Thyroid gland (tissue), 4 donors: ENCODE measurements around the gene CCDC154. TPM values are rescaled to one million over a fixed set of nuclear protein-coding genes. Genes with fewer than 3 reads are reported as not detected.

Experiments
- DNase-seq, 2 donors: peaks; one replicate each; pipeline ENCODE4 v3.0.0-alpha.2; 2019
- H3K27ac ChIP-seq, 3 donors: fragments of 200-600 bp; sonication (generic); 1 replicate in 2 of 3; 2 replicates in 1 of 3; pipeline ENCODE4 v1.5.1; 2016 to 2019; ENCODE audit warnings: mild to moderate bottlenecking in 1 of 3, moderate library complexity in 1 of 3
- H3K27me3 ChIP-seq: fragments of 200-600 bp; sonication (generic); one replicate; pipeline ENCODE4 v1.5.1; 2019
- H3K36me3 ChIP-seq, 2 donors: fragments of 200-600 bp; sonication (generic); one replicate each; pipeline ENCODE4 v1.5.1; 2016 to 2019
- H3K4me1 ChIP-seq, 2 donors: fragments of 200-600 bp; sonication (generic); one replicate each; pipeline ENCODE4 v1.5.1; 2017 to 2019
- H3K4me3 ChIP-seq, 3 donors: fragments of 200-600 bp; sonication (generic); replicated peaks in 1 of 3; 1 replicate in 2 of 3; 2 replicates in 1 of 3; pipeline ENCODE4 v1.5.1; 2016; ENCODE audit warnings: mild to moderate bottlenecking in 1 of 3
- H3K9me3 ChIP-seq: fragments of 200-600 bp; sonication (generic); one replicate; pipeline ENCODE4 v1.5.1; 2017
- POLR2A ChIP-seq, 2 donors: fragments of 450-650 bp; IDR thresholded peaks; one replicate each; pipeline ENCODE4 v1.6.1; 2017; ENCODE audit warnings: antibody characterized with exemption in 2 of 2, mild to moderate bottlenecking in 2 of 2, moderate library complexity in 1 of 2
- WGBS, 2 donors: methylation state at CpG; one replicate each; pipeline ENCODE4 v1.1.5; 2017; 5-methylcytosine and 5-hydroxymethylcytosine counted together
- intact Hi-C: fragments of 100-400 bp; cut with DNase I; formaldehyde crosslinking; loops from one replicate; pipeline ENCODE4 v1.15.1; 2023
- total RNA-seq, 4 donors: library from RNA; depleted of rRNA; stranded (reverse); fragments of >200 nt; gene quantifications; one replicate each; pipeline ENCODE4 v1.2.3, GENCODE V29; 2016
- TF ChIP-seq, protein P1 (sequence below), 6 experiments: fragments of 200-600 bp in 3 of 6; fragments of 450-650 bp in 3 of 6; sonication (generic) in 3 of 6; IDR thresholded peaks; one replicate each; pipeline ENCODE4 v1.5.1; 2016 to 2019; ENCODE audit warnings: antibody characterized with exemption in 6 of 6, mild to moderate bottlenecking in 2 of 6, inconsistent platforms in 1 of 6, moderate library complexity in 1 of 6

Gene CCDC154
- total RNA-seq, 4 donors from 2014 or later, result 0.27 to 1.6 (median 0.99) TPM

DNA sequence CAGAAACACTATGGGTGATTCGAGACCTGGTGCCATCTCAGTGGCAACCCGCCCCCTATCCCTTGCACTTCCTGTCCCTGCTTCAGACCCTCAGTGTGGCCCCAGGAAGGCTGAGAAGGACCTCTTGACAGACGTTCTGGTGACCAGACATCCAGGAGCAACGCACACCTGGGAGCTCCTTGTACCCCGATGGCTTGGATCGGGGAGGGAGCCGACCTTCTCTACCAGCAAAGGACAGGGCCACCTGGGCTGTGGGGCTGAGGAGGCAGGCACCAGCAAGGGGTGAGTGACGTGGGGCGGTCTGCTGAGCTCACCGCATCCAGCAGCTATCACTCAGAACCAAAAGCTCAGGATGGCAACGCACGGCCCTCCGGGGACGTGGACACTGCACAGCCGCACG lies 57.0 kb downstream of the CCDC154 start:
- TF ChIP-seq POLR2A (IDR thresholded peaks at IDR 0.05), result no peak
- TF ChIP-seq, protein P1, sequence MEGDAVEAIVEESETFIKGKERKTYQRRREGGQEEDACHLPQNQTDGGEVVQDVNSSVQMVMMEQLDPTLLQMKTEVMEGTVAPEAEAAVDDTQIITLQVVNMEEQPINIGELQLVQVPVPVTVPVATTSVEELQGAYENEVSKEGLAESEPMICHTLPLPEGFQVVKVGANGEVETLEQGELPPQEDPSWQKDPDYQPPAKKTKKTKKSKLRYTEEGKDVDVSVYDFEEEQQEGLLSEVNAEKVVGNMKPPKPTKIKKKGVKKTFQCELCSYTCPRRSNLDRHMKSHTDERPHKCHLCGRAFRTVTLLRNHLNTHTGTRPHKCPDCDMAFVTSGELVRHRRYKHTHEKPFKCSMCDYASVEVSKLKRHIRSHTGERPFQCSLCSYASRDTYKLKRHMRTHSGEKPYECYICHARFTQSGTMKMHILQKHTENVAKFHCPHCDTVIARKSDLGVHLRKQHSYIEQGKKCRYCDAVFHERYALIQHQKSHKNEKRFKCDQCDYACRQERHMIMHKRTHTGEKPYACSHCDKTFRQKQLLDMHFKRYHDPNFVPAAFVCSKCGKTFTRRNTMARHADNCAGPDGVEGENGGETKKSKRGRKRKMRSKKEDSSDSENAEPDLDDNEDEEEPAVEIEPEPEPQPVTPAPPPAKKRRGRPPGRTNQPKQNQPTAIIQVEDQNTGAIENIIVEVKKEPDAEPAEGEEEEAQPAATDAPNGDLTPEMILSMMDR (IDR thresholded peaks at IDR 0.05), result no peak
- H3K27me3 ChIP-seq, result no peaks in the 10 kb centered on the region
- H3K4me1 ChIP-seq, result no peaks in the 10 kb centered on the region
- no peak overlapping the region for H3K27ac ChIP-seq
- no peak for DNase-seq
- H3K4me3 ChIP-seq, result no peak overlapping the region
- peaks cover 28 to 32% of the 10 kb centered on the region in 2 donors for H3K36me3 ChIP-seq
- WGBS, 2 donors, result 91 to 95% methylated on average over 10 to 11 of the region's 16 CpGs
- no peaks in the 10 kb centered on the region for H3K9me3 ChIP-seq
- intact Hi-C loops, result no loop called here

DNA sequence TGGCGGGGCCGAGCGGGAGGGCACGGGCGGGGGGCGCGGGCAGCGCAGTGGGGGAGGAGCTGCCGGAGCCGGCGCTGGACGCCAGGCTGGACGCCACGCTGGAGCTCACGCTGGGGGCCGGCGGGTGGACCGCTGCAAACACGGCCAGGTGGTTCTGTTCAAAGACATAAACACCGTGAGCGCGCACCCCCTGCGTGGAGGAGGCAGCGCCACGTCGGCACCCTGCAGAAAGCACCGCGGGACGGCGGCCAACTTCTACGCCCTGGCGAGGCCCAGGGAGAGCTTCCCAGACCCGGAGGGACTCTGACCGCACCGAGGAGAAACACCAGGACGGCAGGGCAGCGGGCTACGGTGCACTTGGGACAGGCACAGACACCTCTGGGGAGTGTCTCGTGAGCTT lies 59.1 kb downstream of the CCDC154 start:
- H3K36me3 ChIP-seq, result peaks cover 30 to 31% of the 10 kb centered on the region in 2 donors
- no peak overlapping the region for H3K4me3 ChIP-seq
- TF ChIP-seq, protein P1 (IDR thresholded peaks at IDR 0.05), result no peak
- no peak overlapping the region for H3K27ac ChIP-seq
- H3K4me1 ChIP-seq, result no peaks in the 10 kb centered on the region
- WGBS, 2 donors, result 96% methylated on average over 39 of the region's 39 CpGs
- no peak for DNase-seq
- H3K9me3 ChIP-seq, result no peaks in the 10 kb centered on the region
- intact Hi-C loops, result no loop called here
- H3K27me3 ChIP-seq, result no peaks in the 10 kb centered on the region

Other genes starting within 250 kb of the CCDC154 start
- not detected for gene TPSG1, start 219.3 kb downstream of the CCDC154 start, total RNA-seq
- gene TPSB2, start 214.4 kb downstream of the CCDC154 start, total RNA-seq, result 10 to 100 TPM in 2 of 4 donors, 1 to 10 TPM in 1, not detected in 1; 1.1 to 16.6 (median 11.9) TPM
- 1 to 10 TPM; 4.3 to 8.6 (median 6.5) TPM for gene TPSAB1, start 203.9 kb downstream of the CCDC154 start, total RNA-seq
- gene TPSD1, start 188.5 kb downstream of the CCDC154 start, total RNA-seq, result under 1 TPM in 1 of 4 donors, not detected in 3; 0.33 TPM
- 100 to 1,000 TPM in 1 of 4 donors, 10 to 100 TPM in 3; 43.4 to 107 (median 79.6) TPM for gene UBE2I, start 134.9 kb downstream of the CCDC154 start, total RNA-seq
- 1 to 10 TPM in 2 of 4 donors, under 1 TPM in 2; 0.45 to 3.0 (median 1.6) TPM for gene BAIAP3, start 110.9 kb downstream of the CCDC154 start, total RNA-seq
- gene TSR3, start 92.7 kb downstream of the CCDC154 start, total RNA-seq, result 100 to 1,000 TPM in 2 of 4 donors, 10 to 100 TPM in 2; 84.1 to 107 (median 96.7) TPM
- gene GNPTG, start 92.6 kb downstream of the CCDC154 start, total RNA-seq, result 100 to 1,000 TPM in 1 of 4 donors, 10 to 100 TPM in 3; 53.6 to 121 (median 70.0) TPM
- 10 to 100 TPM; 26.2 to 46.9 (median 31.3) TPM for gene UNKL, start 29.9 kb downstream of the CCDC154 start, total RNA-seq
- 10 to 100 TPM; 16.9 to 19.8 (median 18.2) TPM for gene UQCC4, start 23.8 kb downstream of the CCDC154 start, total RNA-seq
- 1 to 10 TPM in 2 of 4 donors, under 1 TPM in 1, not detected in 1; 0.67 to 1.7 (median 1.6) TPM for gene PERCC1, start 13.5 kb downstream of the CCDC154 start, total RNA-seq
- 100 to 1,000 TPM in 2 of 4 donors, 10 to 100 TPM in 2; 50.3 to 144 (median 89.9) TPM for gene CLCN7, start 30.5 kb upstream of the CCDC154 start, total RNA-seq
- not detected for gene PTX4, start 44.4 kb upstream of the CCDC154 start, total RNA-seq
- gene TELO2, start 48.8 kb upstream of the CCDC154 start, total RNA-seq, result 10 to 100 TPM; 12.5 to 19.4 (median 12.8) TPM
- 10 to 100 TPM; 38.5 to 85.3 (median 66.0) TPM for gene TMEM204, start 89.1 kb upstream of the CCDC154 start, total RNA-seq
- 10 to 100 TPM; 53.9 to 89.9 (median 79.8) TPM for gene IFT140, start 167.5 kb upstream of the CCDC154 start, total RNA-seq
- 10 to 100 TPM; 11.0 to 20.8 (median 15.6) TPM for gene CRAMP1, start 167.8 kb upstream of the CCDC154 start, total RNA-seq
- 10 to 100 TPM; 30.8 to 50.3 (median 44.9) TPM for gene JPT2, start 233.7 kb upstream of the CCDC154 start, total RNA-seq